GM12864 (cell line): ENCODE measurements around the gene GSTO2.

Experiments used
- DNase-seq: peaks from one replicate; pipeline ENCODE4 v3.0.0-alpha.2; 2011; ENCODE audit warnings: low read depth
- H3K4me3 ChIP-seq: 2 replicates; pipeline ENCODE4 v1.5.1; 2011; ENCODE audit warnings: mild to moderate bottlenecking, low read depth, low read length, control low read depth
- TF ChIP-seq, protein P1 (sequence below): IDR thresholded peaks from 2 replicates; pipeline ENCODE4 v1.5.1; 2011; ENCODE audit warnings: low read depth, mild to moderate bottlenecking, moderate library complexity, low read length, control low read depth, inconsistent platforms; ENCODE audit errors: missing control alignments

Gene GSTO2

DNA sequence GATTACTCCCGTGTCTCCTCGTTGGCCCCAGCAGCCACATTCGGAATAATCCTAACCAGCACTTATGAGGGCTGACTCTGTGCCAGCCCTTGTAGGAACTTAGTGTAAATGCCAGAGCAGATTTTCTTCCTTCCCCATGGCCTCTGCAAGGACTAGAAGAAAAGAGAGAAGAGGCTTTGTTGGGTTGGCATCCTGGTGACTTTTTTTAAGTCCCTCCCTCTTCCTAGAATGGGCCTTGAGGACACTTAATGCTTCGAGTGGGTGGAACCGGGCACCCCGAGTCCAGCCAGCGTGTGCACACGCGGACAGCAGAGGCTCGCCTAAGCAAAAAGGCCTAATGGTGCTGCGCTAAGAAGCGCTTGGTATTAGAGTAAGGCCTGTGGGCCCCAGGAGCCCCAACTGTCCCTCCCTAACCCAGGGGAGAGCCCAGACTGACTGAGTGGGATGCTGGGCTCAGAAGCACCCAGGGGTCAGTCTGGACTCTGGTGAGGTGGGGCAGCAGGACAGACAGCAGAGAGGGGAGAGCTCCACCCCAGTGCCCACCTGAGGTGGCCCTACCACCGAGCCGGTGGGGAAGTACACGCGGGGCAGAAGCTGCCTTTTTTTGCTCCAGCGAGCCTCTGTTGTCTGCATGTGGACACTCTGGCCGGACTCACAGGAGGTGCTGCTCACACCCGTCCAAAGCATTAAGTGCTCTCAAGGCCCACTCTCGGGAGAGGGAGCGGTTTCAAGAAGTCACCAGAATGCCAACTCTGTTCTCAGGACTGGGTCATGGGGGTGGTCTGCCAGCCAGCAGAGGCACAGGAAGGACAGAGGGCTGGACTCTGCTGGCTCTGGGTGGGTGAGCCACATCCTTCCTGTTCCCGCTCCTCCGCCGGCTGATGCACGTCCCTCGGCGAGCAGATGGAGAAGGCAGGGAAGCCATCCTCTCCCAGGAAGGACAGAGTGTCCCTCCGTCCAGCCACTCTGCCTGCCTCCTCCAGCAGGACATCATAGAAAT lies 56.8 kb downstream of the GSTO2 start:
- TF ChIP-seq, protein P1, sequence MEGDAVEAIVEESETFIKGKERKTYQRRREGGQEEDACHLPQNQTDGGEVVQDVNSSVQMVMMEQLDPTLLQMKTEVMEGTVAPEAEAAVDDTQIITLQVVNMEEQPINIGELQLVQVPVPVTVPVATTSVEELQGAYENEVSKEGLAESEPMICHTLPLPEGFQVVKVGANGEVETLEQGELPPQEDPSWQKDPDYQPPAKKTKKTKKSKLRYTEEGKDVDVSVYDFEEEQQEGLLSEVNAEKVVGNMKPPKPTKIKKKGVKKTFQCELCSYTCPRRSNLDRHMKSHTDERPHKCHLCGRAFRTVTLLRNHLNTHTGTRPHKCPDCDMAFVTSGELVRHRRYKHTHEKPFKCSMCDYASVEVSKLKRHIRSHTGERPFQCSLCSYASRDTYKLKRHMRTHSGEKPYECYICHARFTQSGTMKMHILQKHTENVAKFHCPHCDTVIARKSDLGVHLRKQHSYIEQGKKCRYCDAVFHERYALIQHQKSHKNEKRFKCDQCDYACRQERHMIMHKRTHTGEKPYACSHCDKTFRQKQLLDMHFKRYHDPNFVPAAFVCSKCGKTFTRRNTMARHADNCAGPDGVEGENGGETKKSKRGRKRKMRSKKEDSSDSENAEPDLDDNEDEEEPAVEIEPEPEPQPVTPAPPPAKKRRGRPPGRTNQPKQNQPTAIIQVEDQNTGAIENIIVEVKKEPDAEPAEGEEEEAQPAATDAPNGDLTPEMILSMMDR = no peak
- no peak overlapping the region for H3K4me3 ChIP-seq
- DNase-seq = no peak

DNA sequence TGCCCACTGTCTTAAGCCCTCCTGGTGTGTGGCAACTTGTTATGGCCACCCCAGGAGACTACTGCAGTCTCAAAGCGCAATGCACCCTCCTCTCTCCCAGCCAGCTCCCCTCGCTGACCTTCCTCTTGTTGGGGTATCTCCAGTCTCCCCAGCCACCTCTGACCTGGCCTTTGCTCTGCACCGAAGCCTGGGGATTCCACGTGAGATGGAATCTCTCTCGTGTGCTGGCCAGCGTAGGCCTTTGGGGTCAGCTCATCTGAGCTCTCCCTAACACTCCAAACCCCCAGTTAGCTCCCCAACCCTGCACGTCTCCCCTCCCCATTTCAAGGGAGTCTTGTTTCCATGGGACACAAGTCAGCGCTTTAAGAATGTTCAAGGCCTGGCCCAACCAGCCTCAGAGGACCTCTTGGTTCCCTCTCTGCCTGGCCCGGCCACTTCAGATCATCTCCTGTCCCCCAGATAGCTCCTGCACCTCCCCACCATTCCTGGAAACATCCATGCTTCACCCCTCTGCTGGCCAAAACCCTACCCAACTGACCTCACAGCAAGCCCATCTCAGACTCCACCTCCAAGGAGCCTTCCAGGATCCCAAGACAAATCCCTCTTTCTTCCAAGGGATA lies 58.1 kb downstream of the GSTO2 start:
- TF ChIP-seq, protein P1 = no peak
- DNase-seq = no peak
- H3K4me3 ChIP-seq = no peak overlapping the region

DNA sequence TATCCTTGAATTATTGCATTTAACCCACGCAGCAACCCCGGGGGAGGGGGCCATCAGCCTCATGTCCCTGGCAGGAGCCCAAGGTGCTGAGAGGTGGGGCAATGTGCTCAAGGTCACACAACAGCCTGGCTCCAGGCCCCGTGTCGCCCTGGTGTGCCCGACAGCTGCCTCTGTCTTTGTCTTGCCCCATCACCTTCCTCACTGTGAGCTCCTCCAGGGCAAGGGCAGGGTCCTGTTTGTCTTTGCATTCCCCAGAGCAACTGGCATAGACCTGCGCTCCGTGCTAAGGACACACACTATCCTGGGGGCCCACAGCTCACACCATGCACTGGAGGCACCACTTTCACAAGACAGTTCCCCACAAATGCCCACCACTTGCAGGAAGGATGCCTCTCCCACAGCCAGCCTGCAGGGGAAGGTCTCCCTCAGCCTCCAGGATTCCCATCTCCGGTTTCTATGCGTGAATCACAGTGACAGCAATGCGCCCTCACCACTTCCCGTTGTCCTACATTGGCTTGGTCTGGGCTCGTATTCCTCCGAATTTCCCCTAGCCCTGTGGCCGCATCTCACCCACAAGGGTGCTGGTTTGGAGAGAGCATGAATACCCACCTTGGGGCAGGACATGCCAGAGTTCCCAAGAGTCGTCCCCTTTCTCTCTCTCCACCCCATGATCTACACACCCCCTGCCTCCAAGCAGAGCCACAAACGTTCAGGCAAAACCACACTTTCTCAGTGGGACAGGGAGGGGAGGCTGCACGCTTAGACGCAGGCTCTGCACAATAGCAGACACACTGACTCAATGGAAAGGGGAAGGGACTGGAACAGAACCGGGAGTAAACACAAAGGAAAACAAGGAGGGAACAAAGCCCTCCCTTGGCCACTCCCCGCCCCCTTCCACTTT lies 59.0 kb downstream of the GSTO2 start:
- no peak overlapping the region for H3K4me3 ChIP-seq
- TF ChIP-seq, protein P1 = no peak
- no peak for DNase-seq

DNA sequence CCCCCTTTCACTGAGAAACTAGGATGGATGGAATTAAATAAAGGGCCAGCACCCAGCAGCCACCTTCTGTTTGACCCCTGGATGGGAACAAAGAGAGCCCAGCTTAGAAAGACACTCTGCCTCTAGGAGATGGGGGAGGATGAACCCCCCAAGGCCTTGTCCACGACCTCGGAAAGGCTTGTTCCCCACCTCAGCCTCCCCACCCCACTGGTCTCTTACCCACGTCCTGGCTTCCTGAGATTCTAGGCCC lies 59.6 kb downstream of the GSTO2 start:
- no peak overlapping the region for H3K4me3 ChIP-seq
- TF ChIP-seq, protein P1 = no peak
- no peak for DNase-seq

DNA sequence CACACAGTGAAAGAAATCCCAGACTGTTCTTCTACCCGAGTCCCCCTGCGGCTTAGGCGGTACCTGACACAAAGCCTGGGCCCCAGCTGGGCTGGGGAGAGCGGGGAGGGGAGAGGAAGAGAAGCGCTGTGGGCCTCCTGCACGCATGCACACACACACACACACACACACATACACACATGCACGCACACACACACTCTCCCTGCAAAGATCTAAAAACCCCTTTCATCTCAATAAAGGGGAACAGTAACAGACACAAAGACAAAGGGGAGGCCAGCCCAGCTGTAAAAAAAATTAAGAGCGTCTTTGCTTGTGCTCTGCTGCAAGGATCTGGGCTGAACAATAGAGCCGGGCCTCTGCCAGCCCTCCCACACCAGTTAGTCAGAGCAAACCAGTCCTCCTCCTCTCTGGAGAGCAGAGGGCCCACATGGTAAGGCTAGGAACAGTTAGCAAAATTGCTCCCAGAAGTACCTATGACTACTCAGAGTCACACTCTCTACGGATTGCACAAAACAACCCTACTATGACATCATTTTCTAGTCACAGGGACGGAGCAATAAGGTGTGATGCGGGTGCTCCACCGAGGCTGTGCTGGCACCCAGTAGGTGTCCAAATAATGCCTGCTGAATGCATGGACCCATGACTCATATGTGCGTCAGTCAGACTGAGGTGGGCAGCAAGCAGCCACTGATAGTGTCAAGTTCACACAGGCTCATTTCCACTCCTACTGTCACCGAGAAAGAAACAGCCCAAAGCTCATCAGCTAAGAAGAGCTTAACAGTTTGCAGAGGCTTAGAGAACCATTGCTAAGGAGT lies 60.1 kb downstream of the GSTO2 start:
- TF ChIP-seq, protein P1 = no peak
- H3K4me3 ChIP-seq = no peak overlapping the region
- DNase-seq = no peak

DNA sequence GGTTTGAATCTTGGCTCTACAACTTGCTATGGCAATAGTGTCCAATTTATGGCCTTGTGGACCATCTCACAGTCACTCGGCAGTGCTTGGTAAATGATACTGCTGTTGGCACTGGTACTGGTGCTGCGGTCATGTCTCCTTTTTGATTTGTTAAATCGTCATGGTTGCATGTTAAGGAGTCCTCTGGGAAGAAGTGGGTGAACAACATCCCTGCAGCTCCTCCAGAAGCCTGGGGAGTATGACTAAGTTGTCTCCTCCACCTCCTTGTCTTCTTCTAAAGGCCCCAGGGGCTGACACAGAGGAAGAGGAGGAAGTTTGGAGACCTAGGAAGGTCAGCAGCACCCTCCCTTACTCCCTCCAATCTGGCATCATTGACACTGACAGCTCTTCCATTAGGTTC lies 60.8 kb downstream of the GSTO2 start:
- TF ChIP-seq, protein P1 = no peak
- DNase-seq = no peak
- no peak overlapping the region for H3K4me3 ChIP-seq
